ENCODE data around the gene SLC30A10. TPM values are rescaled to one million over a fixed set of nuclear protein-coding genes. Genes with fewer than 3 reads are reported as not detected.
"Not testable (repeated sequence)": the region's sequence is repeated elsewhere in the genome, so short reads cannot be mapped to it uniquely, and the experiment has no call there.

The SLC30A10 gene
- total RNA-seq, 4 donors from 2014 or later: not detected

GRCh38 chr1:219880765-219881457 is 47.4 kb downstream of the SLC30A10 start:
- DNase-seq (ENCODE audit: low spot score) (no peak), ATAC-seq (ENCODE audit: low FRiP score) (no peak)
- TF ChIP-seq CTCF (IDR thresholded peaks at IDR 0.05): no peak

- no peak for ATAC-seq (ENCODE audit: low FRiP score)
Measured at GRCh38 chr1:219876798-219877209, 51.6 kb downstream of the SLC30A10 start.

GRCh38 chr1:219875860-219876259 is 52.5 kb downstream of the SLC30A10 start:
- DNase-seq (ENCODE audit: low spot score): no peak
- ATAC-seq (ENCODE audit: low FRiP score): no peak

More at GRCh38 chr1:219876798-219877209, 51.6 kb downstream of the SLC30A10 start:
- no peak for DNase-seq (ENCODE audit: low spot score)
- TF ChIP-seq CTCF (IDR thresholded peaks at IDR 0.05): no peak

GRCh38 chr1:219872538-219872937 is 55.8 kb downstream of the SLC30A10 start:
- ATAC-seq (ENCODE audit: low FRiP score); DNase-seq (ENCODE audit: low spot score): not testable (repeated sequence)

More at GRCh38 chr1:219875860-219876259, 52.5 kb downstream of the SLC30A10 start:
- no peak for TF ChIP-seq CTCF (IDR thresholded peaks at IDR 0.05)

- DNase-seq (ENCODE audit: low spot score): no peak
- no peak for ATAC-seq (ENCODE audit: low FRiP score)
- TF ChIP-seq CTCF (IDR thresholded peaks at IDR 0.05): no peak
Measured at GRCh38 chr1:219871427-219872057, 56.8 kb downstream of the SLC30A10 start.

GRCh38 chr1:219868615-219869014 is 59.7 kb downstream of the SLC30A10 start:
- DNase-seq (ENCODE audit: low spot score): not testable (repeated sequence)

More at GRCh38 chr1:219868615-219869014, 59.7 kb downstream of the SLC30A10 start:
- not testable (repeated sequence) for ATAC-seq (ENCODE audit: low FRiP score)

Small RNA genes lying within 50 kb of the gene (small RNA-seq; reads per million reads assigned to genes)
- gene RF00012: not detected

Other genes with a start within 250 kb of the SLC30A10 start
- 10 to 100 TPM; 32.8 to 72.8 (median 50.0) TPM for gene EPRS1, start 117.9 kb upstream of the SLC30A10 start, total RNA-seq
- 10 to 100 TPM; 14.7 to 26.3 (median 20.5) TPM for gene BPNT1, start 161.2 kb upstream of the SLC30A10 start, total RNA-seq
- 10 to 100 TPM; 45.5 to 88.4 (median 68.8) TPM for gene IARS2, start 165.6 kb upstream of the SLC30A10 start, total RNA-seq

All from omental fat pad (tissue), 4 donors.